Heart left ventricle (tissue), 13 donors: ENCODE measurements around the gene UMPS.

Experiments
- CTCF ChIP-seq, 12 donors: fragments of 200-600 bp; sonication (generic) in 4 of 12; IDR thresholded peaks; one replicate each; pipeline versions ENCODE4 v1.5.0 to v1.8.0; 2018 to 2022; ENCODE audit warnings: antibody characterized with exemption in 12 of 12, mild to moderate bottlenecking in 5 of 12
- POLR2A ChIP-seq, 2 donors: fragments of 450-650 bp; IDR thresholded peaks; one replicate each; pipeline ENCODE4 v1.6.1; 2017; ENCODE audit warnings: antibody characterized with exemption in 2 of 2, mild to moderate bottlenecking in 2 of 2, moderate library complexity in 2 of 2
- donor health status: ischemic (EF 13 %, LVEDD 7.1; RV severe dilation, severe dysfunction).
- donor health status: DM: no; HTN: yes; CAD: no.
- donor health status: DM: no; HTN: no; CAD: no.
- donor health status: ischemic (EF 25% LVEDD 6.9; RV normal size, moderate dysfunction).
- donor health status: ischemic (EF 25% LVEDD 5.7; RV mildly dilated, moderate dysfunction).
- donor health status: ischemic (EF 35%, LVEDD 5.7; RV mildly dilated, moderate dysfunction).
- donor health status: nonischemic (EF 11% LVEDD 7.7; RV severe dilation, severe dysfunction).
- donor health status: DM: yes; HTN: yes; CAD: no.
- donor health status: PGD.
- donor health status: ischemic (EF 29% LVEDD 5.4; RV normal size, mild dysfunction).
- donor health status: nonischemic (EF 23%, LVEDD 6.1; RV moderate dilation, normal function).

- TF ChIP-seq CTCF (IDR thresholded peaks at IDR 0.05) (no peak), POLR2A (IDR thresholded peaks at IDR 0.05) (no peak)
Measured at GRCh38 chr3:124761935-124762660, 31.8 kb downstream of the UMPS start.
